NCI-H1417 treated with DMSO at 0.1 percent for 48 hours (cell line): ENCODE results near the gene TIMP2.
"Not testable (repeated sequence)": the region's sequence is repeated elsewhere in the genome, so short reads cannot be mapped to it uniquely, and the experiment has no call there.

Source experiments
- DNase-seq: peaks from one replicate; lab custom pipeline; 2025; lab: John Stamatoyannopoulos, UW

The TIMP2 gene, protein sequence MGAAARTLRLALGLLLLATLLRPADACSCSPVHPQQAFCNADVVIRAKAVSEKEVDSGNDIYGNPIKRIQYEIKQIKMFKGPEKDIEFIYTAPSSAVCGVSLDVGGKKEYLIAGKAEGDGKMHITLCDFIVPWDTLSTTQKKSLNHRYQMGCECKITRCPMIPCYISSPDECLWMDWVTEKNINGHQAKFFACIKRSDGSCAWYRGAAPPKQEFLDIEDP

DNA sequence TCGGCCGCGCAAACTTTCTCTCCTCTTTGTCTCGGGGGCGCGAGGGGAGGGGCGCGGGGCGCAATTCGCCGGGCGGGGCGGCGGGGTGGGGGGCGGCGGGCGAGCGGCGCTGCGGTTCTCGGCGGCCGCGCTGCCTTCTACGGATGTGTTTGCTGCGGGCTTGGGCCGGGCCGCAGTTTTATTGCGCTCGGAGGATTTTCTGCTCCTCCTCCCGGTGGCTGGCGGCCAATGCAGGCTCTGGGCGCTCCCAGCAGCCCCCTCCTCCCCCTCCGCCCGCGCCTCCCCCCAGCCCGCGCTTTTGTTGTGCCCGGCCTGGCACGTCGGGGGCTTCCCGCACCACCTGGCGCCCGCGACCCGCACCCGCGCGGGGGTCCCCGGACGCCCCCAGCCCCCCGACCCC, at the start of gene TIMP2:
Gene TIMP2, minus strand, starts transcription at position 154 of the 400 bp plus-strand sequence. CDS start 299 bp downstream, outside the sequence.
- DNase-seq, result peak; percentile 35

DNA sequence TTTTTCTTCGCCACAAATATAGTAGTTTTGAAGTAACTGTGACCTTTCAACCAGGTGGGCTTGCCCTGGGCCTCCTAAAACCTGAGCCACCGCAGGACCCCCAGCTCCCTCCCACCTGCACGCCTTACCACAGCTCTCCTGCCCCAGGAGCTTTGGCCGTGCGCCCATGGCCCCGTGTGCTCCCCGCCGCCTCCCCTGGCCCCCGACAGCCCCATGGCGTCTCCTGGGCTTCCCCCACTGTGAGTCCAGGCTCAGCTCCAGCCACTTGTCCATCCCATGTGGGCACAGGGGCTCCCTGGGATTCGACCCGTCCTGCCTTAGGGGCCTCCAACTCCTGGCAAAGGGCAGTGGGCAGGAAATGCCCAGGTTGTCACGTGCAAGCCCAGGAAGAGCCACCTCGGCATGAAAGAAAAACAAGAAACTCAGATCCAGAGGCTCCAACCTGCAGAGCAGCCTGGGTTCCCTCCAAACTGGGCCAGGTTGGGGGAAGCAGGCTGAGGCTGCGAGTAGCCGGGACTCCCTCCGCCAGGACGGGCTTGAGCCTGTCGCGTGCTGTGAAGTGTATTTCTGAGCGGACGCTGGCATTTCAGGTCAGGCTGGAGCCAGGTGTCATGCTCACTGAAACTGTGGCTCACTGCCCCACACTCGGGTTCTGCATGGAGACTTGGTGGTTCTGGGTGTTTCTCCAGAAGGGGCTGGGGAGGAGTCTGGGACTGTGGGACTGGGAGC, 48.8 kb upstream of the TIMP2 start:
- no peak for DNase-seq

DNA sequence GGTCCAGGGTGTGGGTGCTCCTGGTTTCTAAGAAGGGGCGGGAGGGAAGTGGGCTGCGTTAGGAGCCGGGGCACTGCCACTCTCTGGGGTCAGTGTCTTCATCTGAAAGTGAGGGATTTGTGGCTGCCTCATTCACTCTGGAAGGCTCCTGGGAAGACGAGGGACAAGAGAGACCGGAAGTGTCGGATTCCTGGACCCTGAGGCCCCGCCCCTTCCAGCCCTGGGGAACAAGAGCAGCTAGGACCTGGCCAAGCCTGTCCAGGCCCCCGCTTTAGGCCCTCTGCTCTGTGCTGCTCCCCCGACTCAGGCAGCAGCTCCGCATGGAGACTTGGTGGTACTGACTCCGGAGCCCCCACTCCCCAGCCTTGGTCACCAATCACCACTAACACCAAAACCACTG, 48.0 kb upstream of the TIMP2 start:
- DNase-seq, result no peak

DNA sequence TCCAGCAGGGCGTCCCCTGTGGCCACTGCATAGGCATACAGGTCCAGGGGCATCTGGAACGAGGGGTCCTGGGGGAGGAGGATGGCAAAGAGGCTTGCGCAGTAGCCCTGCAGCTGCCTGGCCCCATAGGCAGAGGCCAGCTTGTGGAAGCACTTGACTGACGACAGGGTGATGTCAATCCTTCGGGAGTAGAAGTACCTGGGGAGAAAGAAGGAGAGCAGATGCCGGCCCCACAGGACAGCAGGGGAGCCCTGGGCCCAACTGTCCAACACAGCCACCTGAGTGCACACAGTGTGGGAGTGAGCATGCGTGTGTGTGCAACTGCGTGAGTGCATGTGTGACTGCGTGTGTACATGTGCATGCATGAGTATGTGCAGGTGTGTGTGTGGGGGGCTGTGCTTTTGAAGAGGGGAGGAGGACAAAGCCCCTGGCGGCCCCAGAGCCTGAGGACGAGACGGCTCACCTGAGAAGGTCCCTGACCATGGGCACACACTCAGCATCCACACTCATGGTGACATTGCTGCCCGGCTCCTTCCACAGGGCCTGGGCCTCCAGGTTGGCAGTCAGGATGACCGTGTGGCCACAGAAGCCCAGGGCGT, 47.4 kb upstream of the TIMP2 start:
- DNase-seq, result no peak

DNA sequence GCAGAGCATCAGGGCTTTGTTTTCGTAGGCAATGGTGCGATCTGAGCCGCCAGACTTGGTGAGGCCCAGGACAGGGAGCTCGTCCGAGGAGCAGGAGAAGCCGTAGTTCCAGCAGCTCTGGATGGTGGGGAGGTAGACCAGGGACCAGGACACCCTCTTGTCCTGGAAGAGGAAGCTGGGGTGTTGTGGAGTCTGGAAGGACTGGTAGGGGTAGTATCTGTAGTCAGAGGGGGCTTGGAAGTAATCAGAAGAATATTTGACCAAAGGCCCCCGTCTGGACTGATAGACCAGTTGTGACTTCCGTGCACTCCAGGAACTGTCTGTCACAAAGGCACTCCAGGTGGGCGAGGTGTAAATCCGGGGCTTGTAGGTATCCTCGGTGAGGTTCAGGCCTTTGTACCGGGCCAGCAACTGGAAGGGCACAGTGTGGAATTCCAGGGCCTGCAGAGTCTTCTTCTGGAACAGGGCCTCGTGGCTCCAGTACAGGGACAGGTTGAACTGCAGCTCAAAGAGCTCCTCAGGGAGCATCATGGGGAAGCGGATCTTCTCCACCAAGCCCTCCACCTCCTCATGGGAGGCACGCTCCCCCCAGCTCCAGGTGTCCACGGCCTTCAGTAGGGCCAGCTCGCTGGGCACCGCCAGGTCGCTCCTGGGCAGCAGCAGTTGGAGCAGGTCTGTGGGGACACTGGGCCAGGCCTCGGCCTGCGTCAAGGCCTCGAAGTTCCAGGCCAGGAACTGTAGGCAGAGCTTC, 46.7 kb upstream of the TIMP2 start:
- DNase-seq, result no peak

DNA sequence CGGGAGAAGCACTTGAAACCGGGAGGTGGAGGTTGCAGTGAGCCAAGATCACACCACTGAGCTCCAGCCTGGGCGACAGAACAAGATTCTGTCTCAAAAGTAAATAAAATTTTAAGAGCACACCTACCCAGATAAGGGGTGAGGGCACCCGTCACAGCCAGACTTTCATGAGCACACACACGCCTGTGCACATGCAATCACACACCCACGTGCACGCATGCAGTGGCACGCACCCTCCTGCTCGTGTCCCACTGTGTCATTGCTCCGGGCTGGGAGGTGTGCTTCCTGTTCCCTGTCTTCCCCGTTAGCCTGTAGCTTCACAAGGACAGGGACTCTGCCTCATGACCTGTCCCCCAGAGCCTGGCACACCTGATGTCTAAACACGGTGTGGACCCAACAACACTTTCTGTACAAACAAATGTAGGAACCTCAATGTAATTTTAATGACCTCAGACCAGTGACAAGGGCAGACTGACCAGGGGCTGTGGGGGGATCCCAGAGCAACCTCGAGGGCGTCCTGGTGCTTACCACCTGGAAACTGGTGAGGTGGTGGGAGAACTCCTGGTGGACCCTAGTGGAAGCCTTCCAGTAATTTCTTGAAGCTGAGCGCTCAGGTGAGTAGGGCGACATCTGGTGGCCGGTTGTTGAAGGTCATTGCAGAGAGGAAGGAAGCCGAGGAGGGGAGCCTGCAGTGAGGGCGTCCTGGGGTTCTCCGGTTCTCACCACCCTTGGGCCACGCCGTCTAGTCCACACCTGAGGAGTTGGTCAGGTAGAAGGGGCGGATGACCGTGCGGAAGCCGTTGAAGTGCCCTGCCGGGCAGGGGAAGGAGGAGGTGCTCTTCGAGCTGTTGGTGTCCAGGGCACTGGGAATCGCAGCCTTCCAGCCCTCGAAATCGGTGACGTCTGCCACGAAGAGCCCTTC, 45.9 kb upstream of the TIMP2 start:
- peak; percentile 47 for DNase-seq

DNA sequence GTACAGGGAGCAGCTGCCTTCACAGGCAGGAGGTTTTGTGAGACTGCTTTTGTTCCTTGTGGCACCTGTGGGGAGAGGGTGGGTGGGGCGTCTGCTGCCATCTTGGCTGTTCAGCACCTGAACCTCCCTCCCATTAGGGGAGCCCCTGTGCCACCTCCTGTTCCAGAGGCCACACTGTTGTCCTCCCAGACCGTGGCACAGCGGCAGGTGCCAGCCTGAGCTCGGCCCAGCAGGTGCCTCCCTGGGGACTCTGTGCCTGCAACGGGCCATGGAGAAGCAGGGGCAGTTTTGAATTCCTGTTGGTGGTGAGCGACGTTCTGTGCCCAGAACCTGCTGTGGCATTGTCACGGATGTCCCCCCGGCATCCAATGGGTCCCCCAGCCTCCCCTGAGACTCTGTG, 44.7 kb upstream of the TIMP2 start:
- no peak for DNase-seq

DNA sequence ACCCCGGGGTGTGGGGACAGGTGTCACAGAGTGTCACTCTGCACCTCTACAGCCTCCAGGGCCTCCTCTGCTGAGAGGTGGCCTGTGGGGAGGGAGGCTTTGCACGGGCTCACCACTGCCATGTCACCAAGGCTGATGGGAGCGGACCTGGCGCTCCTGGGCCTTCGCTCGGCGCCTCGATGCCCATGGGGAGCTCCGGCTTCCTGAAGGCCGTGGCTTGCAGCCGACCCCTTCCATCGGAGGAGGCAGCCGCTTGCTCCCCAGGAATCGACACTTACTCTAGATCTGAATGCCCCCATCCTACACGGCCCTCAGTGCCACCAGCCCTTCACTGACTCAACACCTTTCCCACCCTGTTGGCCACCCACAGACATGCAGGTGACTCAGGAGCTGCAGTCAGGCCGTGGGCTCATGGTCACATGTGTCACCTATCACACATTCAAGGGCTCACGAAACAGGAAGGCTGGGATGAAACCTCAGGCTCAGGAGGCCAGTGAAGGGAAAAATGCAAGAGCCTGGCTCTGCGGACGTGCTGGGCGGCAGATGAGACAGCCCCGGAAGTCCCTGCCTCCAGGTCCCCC, 42.7 kb upstream of the TIMP2 start:
- no peak for DNase-seq

DNA sequence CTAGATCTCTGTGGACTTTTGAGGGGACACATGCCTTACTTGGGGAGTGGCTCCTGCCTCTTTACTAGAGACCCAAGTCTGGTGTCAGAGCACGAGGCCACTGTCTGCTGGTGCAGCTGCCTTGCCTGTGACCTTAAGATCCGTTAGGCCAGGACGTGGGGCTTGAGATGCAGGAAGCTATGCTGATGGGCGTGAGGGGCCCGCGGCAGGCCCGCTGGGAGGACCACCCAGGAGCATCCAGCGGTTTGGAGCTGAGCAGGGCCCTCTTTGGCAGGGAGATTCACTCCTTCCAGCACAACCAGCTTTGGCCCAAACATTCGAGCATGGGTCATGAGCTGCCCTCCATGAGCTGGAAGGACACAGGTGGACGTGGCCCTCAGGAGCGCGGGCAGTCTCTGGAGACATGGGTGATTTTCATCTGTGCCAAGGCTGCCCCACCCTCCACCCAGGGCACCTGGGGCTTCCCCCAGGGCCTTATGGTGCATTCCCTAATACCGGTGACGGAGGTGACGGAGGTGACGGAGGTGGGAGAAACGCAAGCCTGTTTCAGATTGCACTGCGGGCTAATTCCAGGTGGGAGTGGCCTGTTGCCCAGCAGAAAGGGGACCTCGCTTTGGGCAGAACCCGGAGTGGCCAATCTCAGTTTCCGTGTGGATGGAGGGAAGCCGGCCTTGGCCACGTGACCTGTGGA, 41.9 kb upstream of the TIMP2 start:
- no peak for DNase-seq

DNA sequence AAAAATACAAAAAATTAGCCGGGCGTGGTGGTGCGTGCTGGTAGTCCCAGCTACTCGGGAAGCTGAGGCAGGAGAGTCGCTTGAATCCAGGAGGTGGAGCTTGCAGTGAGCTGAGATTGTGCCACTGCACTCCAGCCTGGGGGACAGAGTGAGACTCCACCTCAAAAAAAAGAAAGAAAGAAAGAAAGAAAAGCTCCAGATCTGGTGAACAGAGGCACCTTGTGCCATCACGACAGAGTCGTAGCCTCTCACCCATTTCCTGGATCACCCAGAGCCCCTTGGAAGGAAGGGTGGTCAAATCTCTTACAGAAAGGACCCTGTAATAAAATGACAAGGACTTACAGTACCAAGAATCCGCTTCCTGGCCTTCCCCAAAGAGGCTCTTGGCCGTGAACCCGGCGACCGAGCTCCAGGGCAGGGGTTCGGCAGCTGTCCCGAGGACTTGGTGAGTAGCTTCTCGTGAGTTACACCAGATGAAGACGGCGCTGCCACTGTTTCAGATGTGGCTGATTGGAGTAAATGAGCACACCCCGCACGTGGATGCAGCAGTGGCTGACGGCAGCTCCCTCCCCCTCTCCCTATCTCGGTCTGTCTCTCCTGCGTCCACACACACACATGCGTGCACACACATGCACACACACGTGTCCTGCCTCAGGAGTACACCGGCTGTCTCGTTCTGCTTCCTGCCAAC, 41.1 kb upstream of the TIMP2 start:
- no peak for DNase-seq

DNA sequence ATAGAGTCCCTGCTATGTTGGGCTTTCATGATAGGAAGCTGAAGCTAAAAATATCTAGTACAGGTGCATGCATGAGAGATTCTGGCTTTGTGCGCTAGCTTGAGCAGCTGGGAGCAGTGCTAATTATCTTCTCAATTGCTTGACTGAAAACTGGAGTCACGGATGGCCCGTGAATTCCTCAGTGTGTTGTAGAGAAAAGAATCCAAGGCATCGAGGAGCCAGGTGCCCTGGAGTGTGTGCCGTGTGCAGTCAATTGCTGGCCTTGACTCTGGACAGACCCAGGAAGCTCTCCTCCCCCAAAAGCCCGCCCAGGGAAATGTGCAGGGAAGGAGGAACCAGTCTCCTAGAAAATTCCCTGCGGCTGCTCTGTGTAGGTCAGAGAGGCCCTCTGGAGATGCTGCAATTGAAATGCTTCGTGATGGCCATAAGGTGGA, 40.3 kb upstream of the TIMP2 start:
- no peak for DNase-seq

DNA sequence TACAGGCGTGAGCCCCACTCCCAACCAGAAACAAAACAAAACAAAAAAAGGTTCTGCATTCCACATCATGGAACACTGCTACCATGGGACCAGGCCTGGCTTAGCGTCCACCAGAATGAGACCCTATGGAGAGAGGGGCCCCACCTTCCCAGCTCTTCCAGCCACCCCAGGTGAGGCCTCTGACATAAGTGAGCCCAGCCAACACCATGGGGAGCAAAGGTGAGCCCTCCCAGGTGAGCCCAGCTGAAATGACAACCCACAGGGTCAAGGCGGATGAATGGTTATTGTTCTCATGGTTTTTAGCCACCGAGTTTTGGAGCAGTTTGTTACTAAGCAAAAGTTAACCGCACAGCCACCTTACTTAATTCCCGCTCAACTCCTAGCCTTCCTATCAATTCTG, 38.2 kb upstream of the TIMP2 start:
- DNase-seq, result no peak

DNA sequence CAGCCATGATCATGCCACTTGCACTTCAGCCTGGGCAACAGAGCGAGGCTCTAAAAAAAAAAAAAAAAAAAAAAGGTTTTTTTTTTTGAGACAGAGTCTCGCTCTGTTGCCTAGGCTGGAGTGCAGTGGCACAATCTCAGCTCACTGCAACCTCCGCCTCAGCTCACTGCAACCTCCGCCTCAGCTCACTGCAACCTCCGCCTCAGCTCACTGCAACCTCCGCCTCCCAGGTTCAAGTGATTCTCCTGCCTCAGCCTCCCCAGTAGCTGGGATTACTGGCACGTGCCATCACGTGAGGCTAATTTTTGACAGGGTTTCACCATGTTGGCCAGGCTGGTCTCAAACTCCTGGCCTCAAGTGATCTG, 37.8 kb upstream of the TIMP2 start:
- not testable (repeated sequence) for DNase-seq

DNA sequence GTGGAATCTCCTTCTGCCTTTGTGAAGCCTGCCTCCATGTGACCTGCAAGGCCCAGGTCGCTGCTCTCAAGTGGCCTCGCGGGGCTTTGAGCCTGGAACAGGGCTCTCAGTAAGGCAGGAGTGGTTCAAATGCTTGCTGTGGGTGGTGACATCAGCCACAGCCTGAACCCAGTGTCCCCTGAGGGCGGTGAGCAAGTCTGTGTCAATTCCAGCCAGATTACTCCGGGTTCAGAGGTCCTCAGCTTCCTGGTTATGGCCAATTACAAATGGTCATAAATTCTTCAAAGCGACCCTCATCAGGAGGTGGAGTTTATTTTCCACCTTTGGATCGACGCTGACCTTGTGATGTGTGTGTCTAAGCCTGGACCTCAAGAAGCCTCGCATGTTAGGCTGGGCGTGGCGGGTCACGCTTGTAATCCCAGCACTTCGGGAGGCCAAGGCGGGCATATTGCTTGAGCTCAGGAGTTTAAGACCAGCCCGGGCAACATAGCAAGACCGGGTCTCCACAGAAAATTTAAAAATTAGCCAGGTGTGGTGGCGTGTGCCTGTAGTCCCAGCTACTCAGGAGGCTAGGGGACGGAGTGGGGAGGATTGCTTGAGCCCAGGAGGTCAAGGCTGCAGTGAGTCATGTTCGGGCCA, 37.3 kb upstream of the TIMP2 start:
- no peak for DNase-seq

DNA sequence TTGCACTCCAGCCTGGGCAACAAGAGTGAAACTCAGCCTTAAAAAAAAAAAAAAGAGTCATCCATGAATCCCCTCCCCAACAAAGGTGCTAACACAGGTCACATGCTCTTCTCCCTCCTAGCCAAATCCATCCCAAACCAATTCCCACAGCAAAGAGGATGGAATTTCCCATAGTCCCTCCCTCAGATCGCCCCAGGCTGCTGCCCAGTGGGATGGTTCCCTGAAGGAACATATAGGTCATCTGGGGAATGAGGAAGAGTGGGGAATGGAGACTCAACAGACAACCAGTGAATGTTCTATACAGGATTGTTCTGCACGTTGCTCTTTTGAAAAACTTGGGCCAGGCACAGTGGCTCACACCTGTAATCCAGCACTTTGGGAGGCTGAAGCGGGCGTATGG, 36.4 kb upstream of the TIMP2 start:
- no peak for DNase-seq

DNA sequence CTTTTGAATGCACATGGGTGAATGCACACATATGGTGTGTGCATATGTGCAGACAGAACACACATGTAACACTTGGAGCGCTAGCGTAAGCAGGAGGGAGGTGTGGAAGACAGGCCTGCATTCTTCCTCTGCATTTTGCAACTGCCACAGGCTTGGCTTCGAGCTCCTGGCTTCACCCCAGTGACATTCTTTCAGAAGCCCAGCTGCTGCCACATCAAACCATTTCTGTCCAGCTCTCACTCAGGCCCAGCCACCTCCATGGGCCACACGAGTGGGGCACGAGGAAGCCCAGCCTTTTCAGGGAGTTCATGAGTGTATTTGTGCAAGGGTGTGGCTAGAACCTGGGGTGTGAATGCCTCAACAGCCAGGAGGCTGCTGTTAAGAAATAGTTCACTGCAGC, 35.7 kb upstream of the TIMP2 start:
- DNase-seq, result no peak

DNA sequence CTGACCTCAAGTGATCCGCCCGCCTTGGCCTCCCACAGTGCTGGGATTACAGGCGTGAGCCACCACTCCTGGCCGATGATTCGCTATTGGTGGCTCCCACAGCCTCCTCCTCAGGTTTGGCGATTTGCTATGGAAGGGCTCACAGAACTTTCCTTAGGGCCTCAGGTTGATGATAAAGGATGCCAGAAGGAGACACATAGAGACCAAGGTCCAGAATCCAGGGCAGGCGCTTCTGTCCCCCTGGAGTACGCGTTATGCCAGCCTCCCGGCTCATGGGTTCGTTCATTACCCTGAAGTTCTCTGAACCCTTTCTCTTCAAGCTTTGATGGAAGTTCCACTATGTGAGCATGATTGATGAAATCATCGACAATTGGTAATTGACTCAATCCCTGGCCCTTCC, 34.6 kb upstream of the TIMP2 start:
- DNase-seq, result no peak

DNA sequence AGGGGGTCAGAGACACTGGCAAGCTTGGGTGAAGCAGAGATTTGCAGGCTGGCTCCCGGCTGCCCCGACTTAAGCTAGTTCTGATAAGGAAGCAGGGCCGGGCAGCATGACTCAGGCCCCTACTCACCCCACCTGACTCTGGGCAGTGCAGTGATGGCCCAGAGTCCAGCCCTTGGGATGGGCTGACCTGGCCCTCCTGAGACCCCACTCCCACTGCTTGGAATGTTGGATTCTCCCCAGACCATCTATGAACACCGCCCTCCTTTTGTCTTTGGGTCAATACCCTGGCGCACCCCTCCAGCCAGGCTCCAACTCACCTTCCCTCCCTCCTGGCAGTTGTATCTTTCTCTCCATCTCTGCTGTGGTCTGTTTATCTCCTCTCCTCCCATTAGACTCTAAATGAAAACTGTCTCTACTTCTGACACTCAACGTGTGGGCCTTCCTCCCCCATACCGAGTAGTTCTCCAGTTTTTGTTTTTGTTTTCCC, 33.5 kb upstream of the TIMP2 start:
- DNase-seq, result no peak

DNA sequence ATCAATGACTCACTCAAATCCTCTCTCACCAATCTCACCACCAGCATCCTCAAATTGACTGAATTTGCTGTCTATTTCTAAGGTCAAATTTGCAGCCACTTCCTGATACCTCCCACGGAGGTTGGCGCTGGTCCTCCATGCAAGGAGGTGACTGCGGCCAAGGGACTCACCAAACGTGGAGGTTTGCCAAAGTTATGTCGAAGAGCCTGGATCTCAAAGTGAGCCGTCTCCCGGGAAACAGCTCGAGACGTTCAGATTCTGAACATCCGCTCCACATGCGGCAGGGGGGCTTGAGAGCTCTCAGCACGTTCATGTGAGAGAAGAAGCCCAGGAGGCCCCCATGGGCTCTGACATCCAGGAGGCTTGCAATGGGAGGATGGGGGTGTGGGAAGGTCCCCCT, 31.9 kb upstream of the TIMP2 start:
- DNase-seq, result no peak
